Fibroblast of lung (primary cell): ENCODE results near the gene MYEOV. TPM values are rescaled to one million over a fixed set of nuclear protein-coding genes. Genes with fewer than 3 reads are reported as not detected.

Experiments
- DNase-seq, 2 donors: peaks; one replicate each; pipeline versions ENCODE4 v3.0.0 to v3.0.0-alpha.2; 2010; ENCODE audit warnings: low read depth in 2 of 2
- H2AFZ ChIP-seq: 2 replicates; pipeline ENCODE4 v1.5.1; 2012; ENCODE audit warnings: low read length, control low read depth, inconsistent platforms
- H3K27ac ChIP-seq: 2 replicates; pipeline ENCODE4 v1.5.1; 2011; ENCODE audit warnings: low read length, control low read depth; ENCODE audit not compliant: insufficient read depth
- H3K27me3 ChIP-seq: 2 replicates; pipeline ENCODE4 v1.5.1; 2011; ENCODE audit warnings: mild to moderate bottlenecking, low read length; ENCODE audit not compliant: control insufficient read depth, insufficient read depth
- H3K36me3 ChIP-seq: 2 replicates; pipeline ENCODE4 v1.5.1; 2011; ENCODE audit warnings: low read length; ENCODE audit not compliant: control insufficient read depth, insufficient read depth
- H3K4me1 ChIP-seq: 2 replicates; pipeline ENCODE4 v1.5.1; 2011; ENCODE audit warnings: low read length; ENCODE audit not compliant: control insufficient read depth, insufficient read depth; ENCODE audit errors: extremely low read depth
- H3K4me2 ChIP-seq: 2 replicates; pipeline ENCODE4 v1.5.1; 2011; ENCODE audit warnings: low read length, control low read depth; ENCODE audit not compliant: insufficient read depth; ENCODE audit errors: extremely low read depth
- H3K4me3 ChIP-seq, 4 experiments: fragments of 200-600 bp in 1 of 4; sonication (generic) in 1 of 4; replicated peaks in 1 of 4; 2 replicates each; pipeline ENCODE4 v1.5.1; 2011 to 2016; ENCODE audit warnings: low read length in 4 of 4, low read depth in 3 of 4, mild to moderate bottlenecking in 3 of 4, control low read depth in 2 of 4, inconsistent platforms in 1 of 4, mixed read lengths in 1 of 4; ENCODE audit not compliant: insufficient read depth in 1 of 4; ENCODE audit errors: control extremely low read depth in 1 of 4
- H3K79me2 ChIP-seq: 2 replicates; pipeline ENCODE4 v1.5.1; 2012; ENCODE audit warnings: mild to moderate bottlenecking, low read length, inconsistent platforms; ENCODE audit not compliant: control insufficient read depth, insufficient read depth
- H3K9ac ChIP-seq: 2 replicates; pipeline ENCODE4 v1.5.1; 2011; ENCODE audit warnings: mild to moderate bottlenecking, low read length, control low read depth; ENCODE audit not compliant: insufficient read depth
- H3K9me3 ChIP-seq: 2 replicates; pipeline ENCODE4 v1.5.1; 2012; ENCODE audit warnings: low read depth, low read length; ENCODE audit not compliant: control insufficient read depth, insufficient read depth
- H4K20me1 ChIP-seq: 2 replicates; pipeline ENCODE4 v1.5.1; 2011; ENCODE audit warnings: low read length; ENCODE audit not compliant: control insufficient read depth, insufficient read depth; ENCODE audit errors: extremely low read depth
- EZH2 ChIP-seq: IDR thresholded peaks from 2 replicates; pipeline ENCODE4 v1.5.1; 2012; ENCODE audit warnings: low read length, control low read depth, mild to moderate bottlenecking; ENCODE audit errors: missing control alignments
- polyA plus RNA-seq, 2 donors: library from polyadenylated mRNA; depleted of rRNA in 1 of 2; stranded (reverse) in 1 of 2; unstranded in 1 of 2; fragments of >200 nt; gene quantifications; 2 replicates each; pipeline ENCODE4 v1.2.1, GENCODE V29; 2011 to 2012; ENCODE audit warnings: missing spikeins in 1 of 2
- total RNA-seq: library from RNA; depleted of rRNA; stranded (reverse); fragments of >200 nt; gene quantifications from 2 replicates; pipeline ENCODE4 v1.2.1, GENCODE V29; 2014
- TF ChIP-seq, protein P1 (sequence below), 2 donors: IDR thresholded peaks in 1 of 2; conservative IDR thresholded peaks in 1 of 2; 1 replicate in 1 of 2; 2 replicates in 1 of 2; pipeline ENCODE4 v1.5.1; 2011 to 2012; ENCODE audit warnings: low read length in 2 of 2, control low read depth in 1 of 2, inconsistent platforms in 1 of 2, low read depth in 1 of 2, mild to moderate bottlenecking in 1 of 2

MYEOV gene
- total and polyA plus RNA-seq, 2 donors (not counting 1 experiment from before 2014, with no cell fraction given) = 1.2 to 7.3 TPM

DNA sequence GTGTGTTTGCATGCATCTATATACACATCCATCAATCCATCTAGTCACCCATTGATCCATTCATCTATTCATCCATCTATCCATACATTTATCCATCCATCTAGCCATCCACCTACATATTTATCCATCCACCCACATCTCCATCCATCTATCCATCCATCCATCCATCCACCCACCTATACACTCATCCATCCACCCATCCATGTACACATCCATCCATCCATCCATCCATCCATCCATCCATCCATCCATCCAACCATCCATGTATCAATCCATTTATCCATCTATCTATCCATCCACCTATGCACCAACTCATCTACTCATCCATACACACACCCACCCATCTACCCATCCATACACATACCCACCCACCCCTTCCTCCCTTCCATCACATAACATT, 18.8 kb upstream of the MYEOV start:
- Histone ChIP-seq H3K9ac (no peak overlapping the region), H3K79me2 (no peaks in the 10 kb centered on the region), H3K4me1 (peaks cover 2% of the 10 kb centered on the region), H3K9me3 (no peaks in the 10 kb centered on the region), H3K27me3 (peaks cover 8% of the 10 kb centered on the region), H3K36me3 (no peaks in the 10 kb centered on the region), H4K20me1 (no peaks in the 10 kb centered on the region), H3K4me3 (no peak overlapping the region), H2AFZ (no peak overlapping the region), H3K4me2 (no peak overlapping the region), H3K27ac (no peak overlapping the region)
- DNase-seq = no peak
- TF ChIP-seq, protein P1, sequence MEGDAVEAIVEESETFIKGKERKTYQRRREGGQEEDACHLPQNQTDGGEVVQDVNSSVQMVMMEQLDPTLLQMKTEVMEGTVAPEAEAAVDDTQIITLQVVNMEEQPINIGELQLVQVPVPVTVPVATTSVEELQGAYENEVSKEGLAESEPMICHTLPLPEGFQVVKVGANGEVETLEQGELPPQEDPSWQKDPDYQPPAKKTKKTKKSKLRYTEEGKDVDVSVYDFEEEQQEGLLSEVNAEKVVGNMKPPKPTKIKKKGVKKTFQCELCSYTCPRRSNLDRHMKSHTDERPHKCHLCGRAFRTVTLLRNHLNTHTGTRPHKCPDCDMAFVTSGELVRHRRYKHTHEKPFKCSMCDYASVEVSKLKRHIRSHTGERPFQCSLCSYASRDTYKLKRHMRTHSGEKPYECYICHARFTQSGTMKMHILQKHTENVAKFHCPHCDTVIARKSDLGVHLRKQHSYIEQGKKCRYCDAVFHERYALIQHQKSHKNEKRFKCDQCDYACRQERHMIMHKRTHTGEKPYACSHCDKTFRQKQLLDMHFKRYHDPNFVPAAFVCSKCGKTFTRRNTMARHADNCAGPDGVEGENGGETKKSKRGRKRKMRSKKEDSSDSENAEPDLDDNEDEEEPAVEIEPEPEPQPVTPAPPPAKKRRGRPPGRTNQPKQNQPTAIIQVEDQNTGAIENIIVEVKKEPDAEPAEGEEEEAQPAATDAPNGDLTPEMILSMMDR (conservative IDR thresholded peaks at IDR 0.05 in 1 of 2, IDR thresholded peaks at IDR 0.05 in 1 of 2; ENCODE audit: low read depth in 1 of 2, low read length in 2 of 2) = no peak
- no peak for TF ChIP-seq EZH2

DNA sequence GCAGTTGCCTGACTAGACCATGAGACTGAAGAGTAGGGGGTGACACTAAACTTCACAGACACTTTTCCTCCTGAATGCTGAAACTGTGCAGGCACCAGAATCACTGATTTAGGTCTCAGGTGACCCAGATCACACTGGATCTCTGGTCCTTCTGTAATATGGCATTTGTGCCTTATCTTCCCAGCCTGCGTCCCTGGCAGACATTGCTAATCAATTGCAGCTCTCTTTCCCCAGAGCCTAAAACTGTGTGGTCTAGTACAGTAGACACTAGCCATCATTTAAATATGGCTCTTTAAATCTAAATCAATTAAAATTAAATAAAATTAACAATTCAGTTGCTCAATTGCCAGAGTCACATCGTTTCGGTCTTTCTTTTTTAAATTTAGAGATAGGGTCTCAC, 17.8 kb upstream of the MYEOV start:
- TF ChIP-seq EZH2 = no peak
- TF ChIP-seq, protein P1 (conservative IDR thresholded peaks at IDR 0.05 in 1 of 2, IDR thresholded peaks at IDR 0.05 in 1 of 2; ENCODE audit: low read depth in 1 of 2, low read length in 2 of 2) = no peak
- Histone ChIP-seq H3K9me3 (no peaks in the 10 kb centered on the region), H3K4me3 (no peak overlapping the region), H3K4me1 (peaks cover 7% of the 10 kb centered on the region), H4K20me1 (no peaks in the 10 kb centered on the region), H3K79me2 (no peaks in the 10 kb centered on the region), H3K9ac (no peak overlapping the region), H3K27ac (no peak overlapping the region), H3K36me3 (no peaks in the 10 kb centered on the region), H3K27me3 (peaks cover 8% of the 10 kb centered on the region), H3K4me2 (no peak overlapping the region), H2AFZ (no peak overlapping the region)
- DNase-seq = no peak

DNA sequence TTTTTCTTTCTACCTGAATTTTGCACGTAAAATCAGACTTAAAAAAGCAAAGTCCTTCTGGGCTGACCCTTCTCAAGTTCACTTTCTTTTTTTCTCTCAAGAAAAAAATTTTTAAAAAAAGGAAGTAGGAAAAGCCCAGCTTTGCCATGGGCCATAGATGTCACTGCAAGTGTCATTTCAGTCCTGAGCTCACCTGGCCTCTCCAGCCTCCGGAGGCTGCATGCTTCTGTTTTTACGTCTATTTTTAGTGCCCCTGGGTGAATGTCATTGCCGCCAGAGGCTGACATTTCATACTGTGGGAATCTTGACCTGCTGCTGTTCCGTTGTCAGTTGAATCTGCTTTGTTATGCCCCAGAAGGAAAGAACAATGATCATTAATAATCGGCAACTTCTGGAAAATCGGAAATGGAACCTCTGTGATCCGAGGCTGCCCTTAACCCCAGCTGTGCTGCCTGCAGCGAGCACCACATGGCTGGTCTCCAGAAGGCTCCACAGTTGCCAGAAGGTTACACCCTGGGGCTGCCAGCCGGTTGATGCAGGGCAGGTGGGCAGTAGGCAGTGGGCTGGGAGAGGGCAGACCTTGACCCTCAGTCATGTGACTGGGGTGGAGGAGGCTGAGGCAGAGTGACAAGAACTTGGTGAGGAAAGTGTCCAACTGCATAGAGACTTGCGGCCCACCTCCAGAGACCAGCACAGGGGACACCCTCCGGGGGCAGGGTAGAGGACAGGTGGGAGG, 16.7 kb upstream of the MYEOV start:
- no peak for DNase-seq
- Histone ChIP-seq H3K4me1 (peaks cover 10% of the 10 kb centered on the region), H3K4me3 (no peak overlapping the region), H3K9me3 (no peaks in the 10 kb centered on the region), H2AFZ (no peak overlapping the region), H3K36me3 (no peaks in the 10 kb centered on the region), H4K20me1 (no peaks in the 10 kb centered on the region), H3K4me2 (no peak overlapping the region), H3K79me2 (no peaks in the 10 kb centered on the region), H3K27me3 (peaks cover 8% of the 10 kb centered on the region), H3K27ac (no peak overlapping the region), H3K9ac (no peak overlapping the region)
- TF ChIP-seq, protein P1 (conservative IDR thresholded peaks at IDR 0.05 in 1 of 2, IDR thresholded peaks at IDR 0.05 in 1 of 2; ENCODE audit: low read depth in 1 of 2, low read length in 2 of 2) = no peak
- TF ChIP-seq EZH2 = no peak
